Astrocyte of the spinal cord (primary cell): ENCODE measurements around the gene GRIN2A.

Experiments used
- DNase-seq: peaks from one replicate; pipeline ENCODE4 v3.0.0; 2011; ENCODE audit warnings: low read depth, low spot score
- H3K4me3 ChIP-seq: 2 replicates; pipeline ENCODE4 v1.5.1; 2011; ENCODE audit warnings: low read depth, mild to moderate bottlenecking, low read length, moderate library complexity
- CTCF ChIP-seq: IDR thresholded peaks from 2 replicates; pipeline ENCODE4 v1.5.1; 2012; ENCODE audit warnings: low read depth, mild to moderate bottlenecking, low read length, inconsistent platforms
- in situ Hi-C: cut with HindIII; loops from 2 replicates; pipeline ENCODE4 v1.10.0; 2017; ENCODE audit warnings: low sequenced_read_pairs

Gene GRIN2A

GRCh38 chr16:9850817-9851216 lies 331.4 kb downstream of the GRIN2A start:
- no peak for DNase-seq
- TF ChIP-seq CTCF, result no peak
- in situ Hi-C loops, result no loop called here
- H3K4me3 ChIP-seq, result no peak overlapping the region

GRCh38 chr16:9849697-9850245 lies 332.5 kb downstream of the GRIN2A start:
- no peak for TF ChIP-seq CTCF
- no peak overlapping the region for H3K4me3 ChIP-seq
- no peak for DNase-seq
- in situ Hi-C loops, result no loop called here

- no peak for DNase-seq
- H3K4me3 ChIP-seq, result no peak overlapping the region
- in situ Hi-C loops, result no loop called here
- TF ChIP-seq CTCF, result no peak
Measured at GRCh38 chr16:9847146-9847545, 335.1 kb downstream of the GRIN2A start.

- DNase-seq, result no peak
- no peak overlapping the region for H3K4me3 ChIP-seq
- no peak for TF ChIP-seq CTCF
- in situ Hi-C loops, result no loop called here
Measured at GRCh38 chr16:9846362-9847099, 335.7 kb downstream of the GRIN2A start.

- in situ Hi-C loops, result no loop called here
- TF ChIP-seq CTCF, result no peak
- no peak for DNase-seq
- no peak overlapping the region for H3K4me3 ChIP-seq
Measured at GRCh38 chr16:9845661-9846361, 336.4 kb downstream of the GRIN2A start.

- no peak overlapping the region for H3K4me3 ChIP-seq
- no peak for DNase-seq
- in situ Hi-C loops, result no loop called here
- TF ChIP-seq CTCF, result no peak
Measured at GRCh38 chr16:9844361-9844760, 337.9 kb downstream of the GRIN2A start.
